Measurements from ENCODE around the gene FIGNL2. TPM values are rescaled to one million over a fixed set of nuclear protein-coding genes. Genes with fewer than 3 reads are reported as not detected.

Gene FIGNL2
- total RNA-seq, 6 donors from 2014 or later = 0.22 to 1.5 (median 0.39) TPM; not detected in 1

DNA sequence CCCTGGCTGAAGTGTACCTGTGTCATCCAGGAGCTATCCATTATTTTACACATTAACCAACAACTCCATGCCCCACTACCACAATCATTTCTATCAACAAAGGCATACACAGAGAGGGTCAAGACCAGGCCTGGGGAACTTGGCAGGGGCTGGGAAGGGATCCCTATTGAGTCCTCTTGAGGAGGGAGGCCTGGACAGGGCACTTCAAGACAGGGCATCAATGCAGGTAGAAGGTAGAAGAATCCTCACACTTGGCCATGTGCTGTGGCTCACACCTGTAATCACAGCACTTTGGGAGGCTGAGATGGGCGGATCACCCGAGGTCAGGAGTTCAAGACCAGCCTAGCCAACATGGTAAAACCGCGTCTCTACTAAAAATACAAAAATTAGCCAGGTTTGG lies 26.0 kb upstream of the FIGNL2 start:
- TF ChIP-seq POLR2A (IDR thresholded peaks at IDR 0.05) (no peak), POLR2AphosphoS5 (IDR thresholded peaks at IDR 0.05) (no peak), EP300 (IDR thresholded peaks at IDR 0.05) (no peak)
- TF ChIP-seq, protein P1, sequence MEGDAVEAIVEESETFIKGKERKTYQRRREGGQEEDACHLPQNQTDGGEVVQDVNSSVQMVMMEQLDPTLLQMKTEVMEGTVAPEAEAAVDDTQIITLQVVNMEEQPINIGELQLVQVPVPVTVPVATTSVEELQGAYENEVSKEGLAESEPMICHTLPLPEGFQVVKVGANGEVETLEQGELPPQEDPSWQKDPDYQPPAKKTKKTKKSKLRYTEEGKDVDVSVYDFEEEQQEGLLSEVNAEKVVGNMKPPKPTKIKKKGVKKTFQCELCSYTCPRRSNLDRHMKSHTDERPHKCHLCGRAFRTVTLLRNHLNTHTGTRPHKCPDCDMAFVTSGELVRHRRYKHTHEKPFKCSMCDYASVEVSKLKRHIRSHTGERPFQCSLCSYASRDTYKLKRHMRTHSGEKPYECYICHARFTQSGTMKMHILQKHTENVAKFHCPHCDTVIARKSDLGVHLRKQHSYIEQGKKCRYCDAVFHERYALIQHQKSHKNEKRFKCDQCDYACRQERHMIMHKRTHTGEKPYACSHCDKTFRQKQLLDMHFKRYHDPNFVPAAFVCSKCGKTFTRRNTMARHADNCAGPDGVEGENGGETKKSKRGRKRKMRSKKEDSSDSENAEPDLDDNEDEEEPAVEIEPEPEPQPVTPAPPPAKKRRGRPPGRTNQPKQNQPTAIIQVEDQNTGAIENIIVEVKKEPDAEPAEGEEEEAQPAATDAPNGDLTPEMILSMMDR (IDR thresholded peaks at IDR 0.05) = no peak
- 89 to 94% methylated on average over 4 of the region's 4 CpGs for WGBS, 2 donors
- Histone ChIP-seq H3K9me3 (no peaks in the 10 kb centered on the region), H3K4me1 (peaks cover 3 to 14% (median 7%) of the 10 kb centered on the region in 4 donors), H3K4me3 (no peak overlapping the region), H3K27me3 (peaks cover 0 to 2% (median 0%) of the 10 kb centered on the region in 4 donors), H3K36me3 (no peaks in the 10 kb centered on the region), H3K27ac (no peak overlapping the region)
- ATAC-seq (ENCODE audit: low FRiP score in 2 of 2) (no peak), DNase-seq (no peak)

DNA sequence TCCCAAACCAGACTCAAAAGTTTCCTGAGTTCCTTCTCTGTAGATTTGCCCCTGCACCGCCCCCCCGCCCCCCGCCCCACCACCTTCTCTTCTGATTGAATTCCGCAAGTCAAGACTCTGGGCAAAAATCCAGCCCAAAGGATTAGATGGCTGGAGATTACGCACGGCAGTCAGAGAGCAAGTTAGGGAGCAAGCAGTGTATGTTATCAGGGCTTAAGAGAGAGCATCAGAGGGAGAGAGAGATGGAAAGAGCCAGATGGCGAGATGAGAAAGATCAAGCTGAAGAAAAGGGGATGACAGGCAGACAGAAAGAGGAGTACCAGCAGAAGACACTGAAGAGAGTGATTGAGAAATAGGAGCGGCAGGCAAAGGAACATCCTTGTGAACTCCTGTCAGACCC lies 25.5 kb upstream of the FIGNL2 start:
- TF ChIP-seq POLR2A (IDR thresholded peaks at IDR 0.05) (no peak), POLR2AphosphoS5 (IDR thresholded peaks at IDR 0.05) (no peak), EP300 (IDR thresholded peaks at IDR 0.05) (no peak)
- TF ChIP-seq, protein P1 (IDR thresholded peaks at IDR 0.05) = no peak
- Histone ChIP-seq H3K36me3 (no peaks in the 10 kb centered on the region), H3K4me3 (no peak overlapping the region), H3K4me1 (peaks cover 8 to 19% (median 12%) of the 10 kb centered on the region in 4 donors), H3K27me3 (peaks cover 0 to 7% (median 2%) of the 10 kb centered on the region in 4 donors), H3K9me3 (no peaks in the 10 kb centered on the region), H3K27ac (no peak overlapping the region)
- no peak for DNase-seq
- WGBS, 2 donors = 28 to 38% methylated on average over 8 of the region's 8 CpGs
- no peak for ATAC-seq (ENCODE audit: low FRiP score in 2 of 2)

DNA sequence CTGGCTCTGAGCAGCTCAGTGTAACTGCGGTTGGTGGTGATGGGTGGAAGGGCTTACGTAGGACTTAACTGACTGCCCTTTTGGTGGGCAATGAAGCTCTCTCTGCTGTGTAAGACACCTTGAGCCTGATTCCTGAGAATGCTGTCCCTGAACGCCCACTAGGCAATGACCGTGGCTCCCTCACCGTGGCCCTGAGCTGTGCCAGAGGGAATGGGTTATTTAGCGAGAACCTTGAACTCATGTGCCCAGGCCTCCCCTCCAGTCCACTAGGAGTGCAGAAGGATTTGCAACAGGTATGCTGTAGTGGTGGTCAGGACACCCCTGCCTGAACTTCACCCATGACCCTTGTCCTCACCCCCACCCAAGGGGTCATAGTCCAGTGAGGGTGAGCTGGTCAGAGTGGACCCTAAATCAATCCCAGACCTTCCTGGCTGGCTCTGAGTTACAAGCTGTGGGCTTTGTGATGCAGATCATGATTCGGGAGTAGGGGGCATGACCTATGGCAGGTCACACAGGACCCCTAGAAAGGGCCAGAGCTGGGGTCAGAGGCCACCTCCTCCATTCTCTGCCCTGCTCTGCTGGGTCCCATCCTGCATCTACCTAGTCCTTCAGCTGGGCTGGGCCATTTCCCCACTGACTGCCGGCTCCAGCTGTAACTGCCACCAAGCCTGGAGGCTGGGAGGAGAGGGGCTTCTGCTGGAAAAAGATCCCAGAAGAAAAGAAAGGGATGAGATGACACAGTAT lies 24.9 kb upstream of the FIGNL2 start:
- no peaks in the 10 kb centered on the region for H3K9me3 ChIP-seq
- no peak for ATAC-seq (ENCODE audit: low FRiP score in 2 of 2)
- peaks cover 14 to 23% (median 17%) of the 10 kb centered on the region in 4 donors for H3K4me1 ChIP-seq
- no peak overlapping the region for H3K27ac ChIP-seq
- no peak for DNase-seq
- no peak overlapping the region for H3K4me3 ChIP-seq
- no peaks in the 10 kb centered on the region for H3K36me3 ChIP-seq
- peaks cover 0 to 11% (median 5%) of the 10 kb centered on the region in 4 donors for H3K27me3 ChIP-seq
- 62 to 84% methylated on average over 4 to 8 of the region's 8 CpGs for WGBS, 2 donors
- TF ChIP-seq, protein P1 (IDR thresholded peaks at IDR 0.05) = no peak
- TF ChIP-seq POLR2A (IDR thresholded peaks at IDR 0.05) (no peak), EP300 (IDR thresholded peaks at IDR 0.05) (no peak), POLR2AphosphoS5 (IDR thresholded peaks at IDR 0.05) (no peak)

DNA sequence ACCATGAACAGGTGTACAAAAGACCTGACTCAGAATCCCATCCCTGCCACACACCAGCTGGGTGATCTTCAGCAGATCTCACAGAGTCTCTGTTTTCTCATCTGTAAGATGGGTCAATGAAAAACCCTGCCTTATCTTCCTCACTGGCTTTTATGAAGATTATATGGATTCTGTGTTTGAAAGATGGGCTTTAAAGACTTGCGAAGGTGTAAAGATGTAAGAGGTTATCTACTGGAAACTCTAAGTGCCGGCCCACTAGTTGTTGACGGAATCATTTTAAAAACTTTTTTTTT lies 24.1 kb upstream of the FIGNL2 start:
- Histone ChIP-seq H3K36me3 (no peaks in the 10 kb centered on the region), H3K9me3 (no peaks in the 10 kb centered on the region), H3K27me3 (peaks cover 0 to 12% (median 5%) of the 10 kb centered on the region in 4 donors), H3K4me1 (peaks cover 15 to 23% (median 18%) of the 10 kb centered on the region in 4 donors), H3K4me3 (no peak overlapping the region), H3K27ac (no peak overlapping the region)
- 85 to 95% methylated on average over 3 of the region's 3 CpGs for WGBS, 2 donors
- ATAC-seq (ENCODE audit: low FRiP score in 2 of 2) (no peak), DNase-seq (no peak)
- TF ChIP-seq, protein P1 (IDR thresholded peaks at IDR 0.05) = no peak
- TF ChIP-seq EP300 (IDR thresholded peaks at IDR 0.05) = no peak
- no peak for TF ChIP-seq POLR2A (IDR thresholded peaks at IDR 0.05)
- no peak for TF ChIP-seq POLR2AphosphoS5 (IDR thresholded peaks at IDR 0.05)

All from upper lobe of left lung (tissue), 6 donors.